ENCODE measurements around the gene ENC1.

ENC1 gene

DNA sequence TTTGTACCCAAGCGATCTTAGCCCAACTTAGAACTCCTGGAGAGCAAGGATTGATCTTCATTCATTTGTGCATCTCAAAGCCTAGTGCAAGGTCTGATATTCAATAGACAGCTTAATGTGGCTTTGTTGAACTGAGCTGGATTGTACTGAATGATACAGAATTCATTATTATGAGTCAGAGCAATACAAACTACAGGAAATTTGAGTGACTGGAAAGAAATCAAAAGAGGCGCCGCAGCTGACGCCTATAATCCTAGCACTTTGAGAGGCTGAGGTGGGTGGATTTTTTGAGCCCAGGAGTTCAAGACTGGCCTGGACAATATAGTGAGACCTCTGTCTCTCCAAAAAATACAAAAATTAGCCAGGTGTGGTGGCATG, 58.6 kb downstream of the ENC1 start:
- no peak overlapping the region for H3K4me3 ChIP-seq (ENCODE audit: low read depth, low read length)
- no peak for DNase-seq (ENCODE audit: low read depth)

- no peak for DNase-seq (ENCODE audit: low read depth)
These were observed 59.8 kb downstream of the ENC1 start for GRCh38 chr5:74580729-74581109.

DNA sequence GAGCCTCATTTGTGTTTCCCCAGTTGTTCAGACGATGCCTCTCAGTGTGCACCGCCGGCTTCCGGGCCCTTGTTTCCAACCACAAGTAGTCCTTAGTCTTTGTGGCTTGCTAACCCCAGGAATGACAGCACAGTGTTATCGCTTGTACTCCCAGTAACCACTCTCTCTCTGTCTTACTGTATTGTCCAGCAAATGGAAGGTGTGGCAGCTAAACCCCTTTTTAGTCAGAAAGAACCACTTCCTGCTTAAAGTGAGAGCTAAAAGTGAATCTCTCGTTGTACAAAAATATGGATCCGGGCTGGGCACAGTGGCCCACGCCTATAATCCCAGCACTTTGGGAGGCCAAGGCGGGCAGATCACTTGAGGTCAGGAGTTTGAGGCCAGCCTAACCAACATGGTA, 61.3 kb downstream of the ENC1 start:
- no peak overlapping the region for H3K4me3 ChIP-seq (ENCODE audit: low read depth, low read length)
- DNase-seq (ENCODE audit: low read depth) = no peak

More at GRCh38 chr5:74580729-74581109, 59.8 kb downstream of the ENC1 start:
- H3K4me3 ChIP-seq (ENCODE audit: low read depth, low read length) = no peak overlapping the region

- H3K4me3 ChIP-seq (ENCODE audit: low read depth, low read length) = no peak overlapping the region
- no peak for DNase-seq (ENCODE audit: low read depth)
These were observed 62.0 kb downstream of the ENC1 start for GRCh38 chr5:74578356-74579044.

Measured in skeletal muscle cell (primary cell).